ENCODE results near the gene MOV10L1. TPM values are rescaled to one million over a fixed set of nuclear protein-coding genes. Genes with fewer than 3 reads are reported as not detected.

Gene MOV10L1
- total RNA-seq, 4 donors from 2014 or later, result 0.23 to 0.83 (median 0.40) TPM

- 85% methylated on average over 10 of the region's 10 CpGs for WGBS
- no peak for TF ChIP-seq EP300 (IDR thresholded peaks at IDR 0.05)
- TF ChIP-seq CTCF (IDR thresholded peaks at IDR 0.05), result no peak
- no peak for TF ChIP-seq POLR2AphosphoS5 (IDR thresholded peaks at IDR 0.05)
- TF ChIP-seq POLR2A (IDR thresholded peaks at IDR 0.05; ENCODE audit: low read depth), result no peak
- H3K4me1 ChIP-seq, result no peaks in the 10 kb centered on the region
- H3K36me3 ChIP-seq, result no peaks in the 10 kb centered on the region
- DNase-seq (ENCODE audit: extremely low spot score), result no peak
- no peaks in the 10 kb centered on the region for H3K9me3 ChIP-seq
- no peak overlapping the region for H3K27ac ChIP-seq (replicated peaks in 1 of 4)
- H3K27me3 ChIP-seq, result peaks cover 0 to 31% (median 0%) of the 10 kb centered on the region in 4 donors
- intact Hi-C loops (cut with DNase I), result no loop called here
- H3K4me3 ChIP-seq, result no peak overlapping the region
Observed at GRCh38 chr22:50101870-50102565, 12.2 kb downstream of the MOV10L1 start.

- peaks cover 0 to 27% (median 0%) of the 10 kb centered on the region in 4 donors for H3K27me3 ChIP-seq
- intact Hi-C loops (cut with DNase I), result no loop called here
- WGBS, result 65% methylated on average over 11 of the region's 11 CpGs
- no peak for DNase-seq (ENCODE audit: extremely low spot score)
- no peak overlapping the region for H3K4me3 ChIP-seq
- H3K36me3 ChIP-seq, result no peaks in the 10 kb centered on the region
- no peaks in the 10 kb centered on the region for H3K4me1 ChIP-seq
- H3K27ac ChIP-seq (replicated peaks in 1 of 4), result no peak overlapping the region
- TF ChIP-seq POLR2A (IDR thresholded peaks at IDR 0.05; ENCODE audit: low read depth), result no peak
- no peak for TF ChIP-seq CTCF (IDR thresholded peaks at IDR 0.05)
- TF ChIP-seq POLR2AphosphoS5 (IDR thresholded peaks at IDR 0.05), result no peak
- no peak for TF ChIP-seq EP300 (IDR thresholded peaks at IDR 0.05)
- no peaks in the 10 kb centered on the region for H3K9me3 ChIP-seq
Observed at GRCh38 chr22:50102946-50103345, 13.1 kb downstream of the MOV10L1 start.

GRCh38 chr22:50104141-50104544 is 14.3 kb downstream of the MOV10L1 start:
- TF ChIP-seq EP300 (IDR thresholded peaks at IDR 0.05) (no peak), POLR2A (IDR thresholded peaks at IDR 0.05; ENCODE audit: low read depth) (no peak), CTCF (IDR thresholded peaks at IDR 0.05) (no peak), POLR2AphosphoS5 (IDR thresholded peaks at IDR 0.05) (no peak)
- H3K9me3 ChIP-seq, result no peaks in the 10 kb centered on the region
- intact Hi-C loops (cut with DNase I), result no loop called here
- H3K27me3 ChIP-seq, result peaks cover 0 to 34% (median 0%) of the 10 kb centered on the region in 4 donors
- no peaks in the 10 kb centered on the region for H3K4me1 ChIP-seq
- no peaks in the 10 kb centered on the region for H3K36me3 ChIP-seq
- WGBS, result 72% methylated on average over 6 of the region's 6 CpGs
- H3K27ac ChIP-seq (replicated peaks in 1 of 4), result no peak overlapping the region
- H3K4me3 ChIP-seq, result no peak overlapping the region
- DNase-seq (ENCODE audit: extremely low spot score), result no peak

- TF ChIP-seq POLR2A (IDR thresholded peaks at IDR 0.05; ENCODE audit: low read depth) (no peak), CTCF (IDR thresholded peaks at IDR 0.05) (no peak), EP300 (IDR thresholded peaks at IDR 0.05) (no peak), POLR2AphosphoS5 (IDR thresholded peaks at IDR 0.05) (no peak)
- no peak for DNase-seq (ENCODE audit: extremely low spot score)
- WGBS, result 53% methylated on average over 9 of the region's 9 CpGs
Observed at GRCh38 chr22:50105208-50106100, 15.6 kb downstream of the MOV10L1 start.

More at GRCh38 chr22:50105208-50106100, 15.6 kb downstream of the MOV10L1 start:
- Histone ChIP-seq H3K9me3 (no peaks in the 10 kb centered on the region), H3K27ac (replicated peaks in 1 of 4) (no peak overlapping the region), H3K4me1 (no peaks in the 10 kb centered on the region), H3K4me3 (no peak overlapping the region), H3K27me3 (peaks cover 0 to 23% (median 0%) of the 10 kb centered on the region in 4 donors), H3K36me3 (no peaks in the 10 kb centered on the region)
- intact Hi-C loops (cut with DNase I), result no loop called here

All from esophagus muscularis mucosa (tissue), 4 donors.